SH-SY5Y (cell line): ENCODE measurements around the gene KCNE1.

Experiments used
- GATA2 ChIP-seq: IDR thresholded peaks from 2 replicates; pipeline ENCODE4 v1.6.1; 2011; ENCODE audit warnings: mild to moderate bottlenecking, low read depth, low read length
- GATA3 ChIP-seq: IDR thresholded peaks from 2 replicates; pipeline ENCODE4 v1.6.1; 2011; ENCODE audit warnings: low read depth, mild to moderate bottlenecking, low read length, moderate library complexity

The KCNE1 gene

GRCh38 chr21:34511787-34512455 is at the start of gene KCNE1:
Gene KCNE1, minus strand, starts transcription at chr21:34512210. Its CDS starts 62,576 bp downstream, at chr21:34449634.
- TF ChIP-seq GATA3 (no peak), GATA2 (no peak)

- TF ChIP-seq GATA3, result no peak
- TF ChIP-seq GATA2, result no peak
Measured at GRCh38 chr21:34561806-34562205, 49.8 kb upstream of the KCNE1 start.

- TF ChIP-seq GATA3 (no peak), GATA2 (no peak)
Measured at GRCh38 chr21:34560609-34561008, 48.6 kb upstream of the KCNE1 start.

- no peak for TF ChIP-seq GATA3
- TF ChIP-seq GATA2, result no peak
Measured at GRCh38 chr21:34560021-34560420, 48.0 kb upstream of the KCNE1 start.

- TF ChIP-seq GATA3, result no peak
- no peak for TF ChIP-seq GATA2
Measured at GRCh38 chr21:34559089-34559631, 47.1 kb upstream of the KCNE1 start.

GRCh38 chr21:34558166-34558565 is 46.2 kb upstream of the KCNE1 start:
- TF ChIP-seq GATA2 (no peak), GATA3 (no peak)

- no peak for TF ChIP-seq GATA2
Measured at GRCh38 chr21:34557261-34557660, 45.3 kb upstream of the KCNE1 start.

- TF ChIP-seq GATA3 (no peak), GATA2 (no peak)
Measured at GRCh38 chr21:34554227-34554626, 42.2 kb upstream of the KCNE1 start.

GRCh38 chr21:34553151-34553952 is 41.3 kb upstream of the KCNE1 start:
- TF ChIP-seq GATA2 (no peak), GATA3 (no peak)

- TF ChIP-seq GATA2, result no peak
- TF ChIP-seq GATA3, result no peak
Measured at GRCh38 chr21:34552360-34553098, 40.5 kb upstream of the KCNE1 start.

- TF ChIP-seq GATA3, result no peak
- TF ChIP-seq GATA2, result no peak
Measured at GRCh38 chr21:34550182-34550799, 38.3 kb upstream of the KCNE1 start.

- TF ChIP-seq GATA3 (no peak), GATA2 (no peak)
Measured at GRCh38 chr21:34548781-34549376, 36.9 kb upstream of the KCNE1 start.

- no peak for TF ChIP-seq GATA2
- TF ChIP-seq GATA3, result no peak
Measured at GRCh38 chr21:34546542-34546941, 34.5 kb upstream of the KCNE1 start.
